Activated T-cell treated with anti-CD3 and anti-CD28 coated beads for 48 hours (primary cell): ENCODE data around the gene RPN2.
"Not testable (repeated sequence)": the region's sequence is repeated elsewhere in the genome, so short reads cannot be mapped to it uniquely, and the experiment has no call there.

Experiments
- DNase-seq: peaks from one replicate; pipeline ENCODE4 v3.0.0-alpha.2; 2020; ENCODE audit warnings: low read depth

The RPN2 gene

DNA sequence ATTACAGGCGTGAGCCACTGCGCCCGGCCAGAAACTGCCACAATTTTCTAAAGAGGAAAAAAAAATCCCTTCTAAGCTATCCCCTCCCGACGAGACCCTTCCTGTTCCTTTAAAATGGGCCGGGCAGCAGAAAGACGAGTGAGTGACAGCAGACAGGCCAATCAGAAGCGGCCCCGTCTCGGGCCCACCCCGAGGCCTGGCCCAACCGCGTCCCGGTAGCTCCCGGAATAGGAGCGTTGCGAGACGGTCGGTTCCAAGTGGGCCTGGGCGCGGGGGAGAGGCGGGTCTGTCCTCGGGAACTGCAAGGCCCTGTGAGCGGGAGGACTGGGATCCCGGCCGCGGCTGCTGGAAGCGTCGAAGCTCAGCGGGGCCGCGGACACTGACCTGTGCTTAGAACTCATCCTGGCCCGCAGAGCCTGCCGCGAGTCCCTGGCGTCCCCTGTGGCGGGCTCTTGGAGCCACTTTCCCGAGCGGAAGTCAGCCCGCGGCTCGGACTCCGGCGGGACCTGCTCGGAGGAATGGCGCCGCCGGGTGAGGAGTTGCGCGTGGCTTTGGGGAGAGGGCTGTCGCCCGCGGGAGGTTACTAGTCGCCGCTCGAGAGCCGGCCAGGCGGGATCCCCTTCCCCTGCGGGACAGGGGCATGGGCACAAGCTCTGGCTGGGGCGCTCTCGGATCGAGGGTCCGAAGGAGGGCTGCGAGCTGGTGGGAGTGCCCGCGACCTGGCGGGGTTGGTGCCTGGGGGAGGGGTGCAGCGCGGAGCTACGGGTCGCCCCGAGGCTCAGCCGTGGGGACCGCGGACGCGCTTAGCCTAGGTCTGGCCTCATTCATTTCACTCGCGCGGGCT is at the start of gene RPN2, which contains the start of gene MROH8:
Gene RPN2, plus strand, starts transcription at position 492 of the 844 bp plus-strand sequence. Its CDS starts 27 bp downstream, at position 519.
Gene MROH8, minus strand, starts transcription at position 710 of the 844 bp plus-strand sequence.
- peak; percentile 93 for DNase-seq

DNA sequence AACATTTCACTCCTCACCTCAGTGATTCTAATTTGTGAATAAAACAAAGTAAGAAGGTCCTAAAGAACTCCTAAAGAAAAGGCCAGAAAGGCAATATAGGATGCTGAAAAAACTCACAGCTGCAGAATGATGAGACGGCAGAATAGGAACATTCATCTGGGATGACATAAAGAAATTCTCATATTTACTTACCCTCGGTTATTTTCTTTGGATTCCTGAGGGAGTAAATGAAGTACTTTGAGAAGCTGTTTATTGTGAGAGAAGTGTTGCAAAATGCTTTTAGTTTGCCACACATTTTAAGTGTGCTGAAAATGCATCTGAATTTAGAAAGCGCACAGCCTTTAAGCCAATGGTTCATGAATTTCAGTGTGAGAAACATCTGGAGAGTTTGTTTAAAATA is 47.6 kb upstream of the RPN2 start:
- no peak for DNase-seq

DNA sequence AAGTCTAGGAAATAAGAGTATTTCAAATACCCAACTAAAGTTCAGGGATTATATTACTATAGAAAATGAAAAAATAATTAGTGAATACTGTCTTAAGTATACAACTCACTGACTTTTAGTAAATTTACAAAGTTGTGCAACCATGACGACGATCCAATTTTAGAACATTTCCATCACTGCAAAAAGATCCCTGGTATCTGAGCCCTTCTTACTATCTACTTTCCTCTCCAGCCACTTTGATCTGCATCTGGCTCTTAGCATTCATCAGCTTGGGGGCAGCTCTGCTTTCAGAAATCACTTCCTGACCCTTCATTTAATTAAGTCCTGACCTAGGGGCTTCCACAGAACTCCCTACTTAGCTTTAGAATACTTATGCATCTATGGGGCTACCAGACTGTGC is 45.2 kb upstream of the RPN2 start:
- no peak for DNase-seq

DNA sequence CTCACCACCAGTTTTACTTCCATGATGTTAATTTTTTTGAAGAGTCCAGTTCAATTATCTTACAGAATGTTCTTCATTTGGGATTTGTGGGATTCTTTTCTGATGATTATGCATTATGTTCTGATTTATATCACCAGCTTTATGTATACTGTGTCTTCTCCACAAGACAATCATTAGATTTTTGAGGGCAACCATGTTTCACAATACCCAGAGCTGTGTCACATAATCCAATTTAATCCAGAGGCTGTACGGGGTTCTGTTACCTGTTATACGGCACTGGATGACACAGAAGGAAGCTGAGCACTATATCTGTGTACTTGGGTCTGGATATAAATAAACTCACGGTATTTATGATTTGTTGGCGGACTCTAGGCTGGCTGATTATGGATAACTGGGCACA is 41.6 kb upstream of the RPN2 start:
- no peak for DNase-seq

DNA sequence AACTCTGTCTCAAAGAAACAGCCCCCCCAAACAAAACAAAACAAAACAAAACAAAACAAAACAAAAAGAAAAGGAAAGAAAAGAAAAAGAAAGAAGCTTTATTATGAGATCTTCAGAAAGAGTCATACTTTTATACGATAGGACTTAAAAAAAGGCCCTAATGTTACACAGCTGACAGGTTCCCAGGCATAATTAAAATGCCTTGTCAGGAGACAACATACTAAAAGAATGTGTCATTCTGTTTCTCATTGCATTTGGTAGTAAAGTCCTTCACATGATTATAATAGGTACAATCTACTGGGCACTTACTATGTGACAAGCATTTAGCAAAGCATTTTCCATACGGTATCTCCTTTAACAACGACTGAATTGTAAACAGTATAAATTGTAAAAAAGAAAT is 36.4 kb upstream of the RPN2 start:
- DNase-seq, result no peak

DNA sequence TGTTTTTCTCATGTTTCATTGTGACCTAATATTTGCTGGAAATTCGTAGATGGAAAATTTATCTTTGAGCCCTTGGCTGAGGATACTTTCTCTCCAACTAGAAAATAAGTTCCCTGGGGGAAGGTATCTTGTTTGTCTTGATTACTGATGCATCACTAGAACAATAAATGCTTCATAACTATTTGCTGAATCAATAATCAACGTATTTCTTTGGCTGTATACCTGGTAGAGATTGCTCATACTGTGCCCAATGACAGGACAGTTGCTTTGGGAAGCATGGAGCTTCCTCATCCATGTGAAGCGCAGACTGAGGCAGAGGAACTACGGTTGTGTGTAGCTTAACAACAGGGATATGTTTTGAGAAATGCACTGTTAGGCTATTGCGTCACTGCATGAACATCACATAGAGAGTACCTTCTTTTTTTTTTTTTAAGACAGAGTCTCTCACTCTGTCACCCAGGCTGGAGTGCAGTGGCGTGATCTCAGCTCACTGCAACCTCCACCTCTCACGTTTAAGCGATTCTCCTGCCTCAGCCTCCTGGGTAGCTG is 34.2 kb upstream of the RPN2 start:
- no peak for DNase-seq

DNA sequence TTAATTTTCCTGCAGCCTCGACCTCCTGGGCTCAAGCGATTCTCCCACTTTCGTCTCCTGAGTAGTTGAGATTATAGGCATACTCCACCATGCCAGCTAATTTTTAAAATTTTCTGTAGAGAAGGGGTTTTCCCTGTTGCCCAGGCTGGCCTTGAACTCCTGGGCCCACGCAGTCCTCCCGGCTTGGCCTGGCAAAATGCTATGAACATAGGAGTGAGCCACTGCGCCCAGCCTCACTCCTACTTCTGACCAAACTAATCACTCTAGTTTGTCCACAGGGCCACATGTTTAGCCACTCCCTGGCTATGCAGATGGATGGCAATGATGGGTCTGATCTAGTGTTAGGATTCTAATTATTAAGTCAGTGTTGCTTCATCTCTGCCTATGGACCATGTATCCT is 31.9 kb upstream of the RPN2 start:
- no peak for DNase-seq

DNA sequence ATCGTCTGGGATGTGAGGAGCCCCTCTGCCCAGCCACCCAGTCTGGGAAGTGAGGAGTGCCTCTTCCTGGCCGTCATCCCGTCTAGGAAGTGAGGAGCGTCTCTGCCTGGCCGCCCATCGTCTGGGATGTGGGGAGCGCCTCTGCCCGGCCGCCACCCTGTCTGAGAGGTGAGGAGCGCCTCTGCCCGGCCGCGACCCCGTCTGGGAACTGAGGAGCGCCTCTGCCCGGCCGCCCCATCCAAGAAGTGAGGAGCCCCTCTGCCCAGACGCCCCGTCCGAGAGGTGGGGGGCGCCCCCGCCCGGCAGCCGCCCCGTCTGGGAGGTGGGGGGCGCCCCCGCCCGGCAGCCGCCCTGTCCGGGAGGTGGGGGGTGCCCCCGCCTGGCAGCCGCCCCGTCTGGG is 28.3 kb upstream of the RPN2 start:
- DNase-seq, result not testable (repeated sequence)

DNA sequence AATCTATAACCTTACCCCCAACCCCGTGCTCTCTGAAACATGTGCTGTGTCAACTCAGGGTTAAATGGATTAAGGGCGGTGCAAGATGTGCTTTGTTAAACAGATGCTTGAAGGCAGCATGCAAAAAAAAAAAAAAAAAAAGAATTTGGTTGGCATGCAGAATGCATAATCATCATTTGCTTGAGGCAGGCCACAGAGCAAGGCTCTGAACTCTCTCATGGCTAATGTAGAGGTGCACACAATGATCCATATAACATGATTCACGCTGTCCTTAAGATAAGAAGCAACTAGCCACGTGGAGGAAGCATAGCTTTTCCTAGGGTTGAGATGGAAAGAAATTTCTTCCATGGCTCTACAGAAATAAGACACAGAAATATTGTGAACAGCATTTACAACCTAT is 27.6 kb upstream of the RPN2 start:
- DNase-seq, result no peak

DNA sequence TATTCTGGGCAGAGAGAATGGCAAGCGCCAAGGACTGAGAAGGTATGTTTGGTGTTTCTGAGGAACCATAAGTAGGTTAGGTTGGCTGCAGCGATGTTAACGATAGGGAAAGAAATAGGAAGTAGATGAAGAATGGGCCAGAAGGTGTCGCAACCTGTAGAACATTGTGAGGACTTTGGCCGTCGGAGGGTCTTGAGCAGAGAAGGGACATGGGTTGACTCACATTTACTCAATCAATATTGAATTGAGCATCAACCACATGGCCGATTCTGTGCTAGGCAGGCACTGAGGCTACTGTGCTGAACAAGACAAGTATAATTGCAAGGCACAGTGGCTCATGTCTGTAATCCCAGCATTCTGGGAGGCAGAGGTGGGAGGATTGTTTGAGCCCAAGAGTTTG is 26.8 kb upstream of the RPN2 start:
- no peak for DNase-seq

DNA sequence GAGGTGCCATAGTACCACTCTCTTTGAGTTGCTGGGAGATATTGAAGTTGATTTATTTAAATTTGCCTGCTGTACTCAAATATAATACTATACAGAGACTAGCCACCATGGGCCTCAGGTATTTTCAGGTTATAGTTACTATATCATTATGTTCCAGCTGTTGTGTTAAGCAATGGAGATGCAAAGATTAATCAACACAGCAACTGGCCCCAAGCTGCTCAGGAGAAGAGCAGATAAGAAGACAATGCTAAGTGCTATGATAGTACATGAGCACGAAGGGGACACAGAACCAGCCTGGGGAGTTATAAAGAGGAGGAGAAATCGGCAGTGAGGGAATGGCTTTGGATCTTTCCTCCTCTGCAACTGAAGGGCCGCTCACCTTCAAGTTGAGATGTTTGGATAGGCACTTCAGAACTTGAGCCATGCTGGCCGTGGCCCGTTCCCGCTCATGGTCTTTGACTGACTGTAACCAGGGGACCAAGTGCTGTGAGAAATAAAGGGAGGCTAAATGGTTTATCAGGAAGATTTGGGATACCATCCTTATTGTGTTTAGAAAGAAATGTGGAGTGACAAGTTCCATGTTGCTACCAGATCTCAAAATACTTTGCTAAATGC is 24.3 kb upstream of the RPN2 start:
- DNase-seq, result no peak

DNA sequence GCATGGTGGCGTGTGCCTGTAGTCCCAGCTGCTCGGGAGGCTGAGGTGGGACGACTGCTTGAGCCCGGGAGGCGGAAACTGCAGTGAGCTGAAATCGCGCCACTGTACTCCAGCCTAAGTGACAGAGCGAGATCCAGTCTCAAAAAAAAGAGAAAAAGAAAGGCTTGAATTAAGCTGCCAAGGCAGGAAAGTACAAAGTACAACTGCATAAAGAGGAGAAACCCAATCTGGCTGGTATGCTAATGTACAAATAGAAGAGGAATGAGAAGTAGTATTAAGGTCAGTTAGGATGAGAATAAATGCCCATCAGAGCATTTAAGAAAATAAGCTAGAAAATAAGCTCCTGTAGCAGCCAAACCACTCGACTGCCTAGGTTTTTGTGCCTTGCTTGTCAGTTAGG is 23.1 kb upstream of the RPN2 start:
- no peak for DNase-seq

DNA sequence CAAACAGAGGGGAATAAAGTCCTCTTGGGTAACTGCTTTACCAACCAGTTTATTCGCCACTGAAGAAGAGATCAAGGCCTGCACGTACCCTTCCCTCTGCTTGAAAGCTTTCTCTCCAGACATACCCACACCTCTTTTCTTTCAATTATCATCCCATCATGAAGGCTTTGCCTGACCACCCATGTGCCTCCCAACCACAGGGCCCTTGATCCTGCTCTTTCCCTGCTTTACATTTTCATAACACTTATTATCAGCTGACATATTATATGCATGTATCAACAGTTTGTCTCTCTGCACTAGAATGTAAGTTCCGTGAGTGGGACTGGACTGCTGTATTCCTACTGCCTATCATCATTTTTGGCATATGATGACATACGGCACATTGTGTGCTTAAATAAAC is 20.9 kb upstream of the RPN2 start:
- no peak for DNase-seq

DNA sequence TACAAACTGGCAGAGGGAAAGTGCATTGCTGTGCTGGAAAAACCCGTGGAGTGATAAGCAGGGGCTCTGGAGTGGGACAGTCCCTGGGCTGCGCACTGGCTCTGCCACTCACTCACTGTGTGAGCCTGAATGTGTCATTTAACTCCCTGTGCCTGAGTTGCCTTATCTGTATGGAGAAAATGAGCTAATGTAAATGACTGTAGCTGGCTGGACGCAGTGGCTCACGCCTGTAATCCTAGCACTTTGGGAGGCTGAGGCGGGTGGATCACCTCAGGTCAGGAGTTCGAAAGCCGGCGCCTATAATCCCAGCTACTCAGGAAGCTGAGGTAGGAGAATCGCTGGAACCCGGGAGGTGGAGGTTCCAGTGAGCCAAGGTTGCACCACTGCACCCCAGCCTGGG is 18.4 kb upstream of the RPN2 start:
- no peak for DNase-seq

DNA sequence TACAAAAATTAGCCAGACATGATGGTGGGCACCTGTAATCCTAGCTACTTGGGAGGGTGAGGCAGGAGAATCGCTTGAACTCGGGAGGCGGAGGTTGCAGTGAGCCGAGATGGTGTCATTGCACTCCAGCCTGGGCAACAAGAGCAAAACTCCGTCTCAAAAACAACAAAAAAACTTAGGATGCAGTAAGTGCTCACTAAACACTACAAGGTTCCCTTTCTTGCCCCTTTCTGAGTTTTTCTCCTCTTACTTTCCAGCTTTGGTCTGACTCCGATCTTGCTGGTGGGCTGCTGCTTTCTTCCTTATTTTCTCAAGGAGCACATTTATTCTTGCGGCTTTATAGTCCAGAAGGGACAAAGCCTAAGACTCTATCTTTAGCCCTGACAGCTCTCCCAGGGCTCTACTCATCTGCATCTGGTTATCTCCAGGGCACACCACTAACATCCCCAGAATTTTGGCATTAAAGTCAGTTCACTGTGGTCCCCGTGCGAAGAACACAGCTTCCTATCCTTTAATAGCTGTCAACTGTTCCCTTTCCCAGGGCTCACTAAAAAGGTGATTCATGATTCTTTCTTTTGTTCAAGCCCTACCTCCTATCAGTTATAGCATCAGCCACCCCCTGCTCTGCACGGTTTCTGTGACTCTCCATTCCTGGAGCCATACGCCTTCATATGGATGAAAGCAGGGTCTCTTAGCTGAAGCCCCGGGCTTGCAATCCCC is 17.1 kb upstream of the RPN2 start:
- no peak for DNase-seq

DNA sequence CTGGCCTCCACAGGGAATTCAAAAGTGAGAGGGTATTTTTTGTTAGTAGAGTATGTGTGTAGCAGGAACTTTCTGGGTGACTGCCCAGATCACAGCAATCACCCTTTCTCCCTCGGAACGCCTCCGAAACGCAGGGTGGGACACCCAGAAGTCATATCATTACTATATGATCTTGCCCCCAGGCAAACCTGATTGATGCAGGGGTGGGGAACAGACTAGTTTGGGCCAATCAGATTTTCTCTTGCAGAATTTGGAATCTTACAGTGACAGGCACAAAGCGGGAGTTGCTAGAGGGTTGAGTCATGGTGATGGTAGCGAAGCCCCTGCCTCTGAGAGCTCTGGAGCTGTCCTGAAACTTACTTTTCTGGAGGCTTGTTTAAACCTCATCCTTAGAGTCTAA is 16.5 kb upstream of the RPN2 start:
- DNase-seq, result no peak

DNA sequence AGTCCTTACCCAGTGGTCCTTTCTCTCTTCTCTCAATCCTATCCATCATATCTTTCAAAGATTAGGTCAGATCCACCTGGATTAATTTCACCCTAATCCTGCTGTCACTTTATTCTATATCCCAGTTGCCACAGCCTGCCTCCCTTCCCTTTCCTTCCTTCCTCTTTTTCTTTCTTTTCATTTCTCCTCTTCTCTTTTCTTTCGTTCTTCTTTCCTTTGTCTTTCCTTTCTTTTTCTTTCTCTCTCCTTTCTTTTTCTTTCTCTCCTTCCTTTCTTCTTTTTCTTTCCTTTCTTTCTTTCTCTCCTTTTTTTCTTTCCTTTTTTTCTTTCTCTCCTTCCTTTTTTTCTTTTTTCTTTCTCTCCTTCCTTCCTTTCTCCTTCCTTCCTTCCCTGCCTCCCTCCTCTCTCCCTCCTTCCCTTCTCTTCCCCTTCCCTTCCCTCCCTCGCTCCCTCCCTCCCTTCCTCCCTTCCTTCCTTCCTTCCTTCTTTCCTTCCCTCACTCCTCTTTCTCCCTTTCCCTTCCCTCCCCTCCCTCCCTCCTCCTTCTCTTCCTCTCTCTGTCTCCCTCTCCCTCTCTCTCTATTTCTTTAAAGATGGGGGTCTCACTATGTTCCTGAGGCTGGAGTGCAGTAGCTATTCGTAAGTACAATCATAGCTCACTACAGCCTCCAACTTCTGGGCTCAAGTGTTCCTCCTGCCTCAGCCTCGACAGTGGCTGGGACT is 15.1 kb upstream of the RPN2 start:
- no peak for DNase-seq

DNA sequence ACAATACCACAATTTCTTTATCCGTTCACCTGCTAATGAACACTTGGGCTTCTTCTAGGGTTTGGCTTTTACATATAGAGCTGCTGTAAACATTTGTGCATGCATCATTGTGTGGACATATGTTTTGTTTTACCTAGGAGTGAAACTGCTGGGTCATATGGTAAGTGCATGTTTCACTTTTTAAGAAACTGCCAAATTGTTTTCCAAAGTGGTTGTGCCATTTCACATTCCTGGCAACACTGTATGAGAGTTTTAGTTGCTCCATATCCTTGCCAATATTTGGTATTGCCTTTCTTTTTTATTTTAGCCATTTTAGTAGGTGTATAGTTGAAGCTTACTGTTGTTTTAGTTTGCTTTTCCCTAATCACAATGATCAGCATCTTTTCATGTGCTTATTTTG is 14.1 kb upstream of the RPN2 start:
- no peak for DNase-seq

DNA sequence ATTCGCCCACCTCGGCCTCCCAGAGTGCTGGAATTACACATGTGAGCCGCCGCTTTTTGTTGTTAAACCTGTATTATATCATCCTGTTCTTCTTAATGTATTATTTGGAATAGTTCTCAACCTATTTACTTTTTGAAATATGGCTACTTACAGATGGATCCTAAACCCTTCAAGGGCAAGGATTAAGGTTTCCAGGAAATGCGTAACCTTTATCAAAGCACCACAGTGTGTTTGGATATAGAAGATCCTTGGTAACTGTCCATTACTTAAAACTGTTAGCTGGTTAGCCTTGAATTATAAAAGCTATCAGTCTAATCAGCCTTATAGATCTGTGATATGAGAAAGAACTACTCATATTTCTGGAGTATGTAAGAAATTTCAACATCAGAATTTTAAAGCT is 12.3 kb upstream of the RPN2 start:
- DNase-seq, result no peak

DNA sequence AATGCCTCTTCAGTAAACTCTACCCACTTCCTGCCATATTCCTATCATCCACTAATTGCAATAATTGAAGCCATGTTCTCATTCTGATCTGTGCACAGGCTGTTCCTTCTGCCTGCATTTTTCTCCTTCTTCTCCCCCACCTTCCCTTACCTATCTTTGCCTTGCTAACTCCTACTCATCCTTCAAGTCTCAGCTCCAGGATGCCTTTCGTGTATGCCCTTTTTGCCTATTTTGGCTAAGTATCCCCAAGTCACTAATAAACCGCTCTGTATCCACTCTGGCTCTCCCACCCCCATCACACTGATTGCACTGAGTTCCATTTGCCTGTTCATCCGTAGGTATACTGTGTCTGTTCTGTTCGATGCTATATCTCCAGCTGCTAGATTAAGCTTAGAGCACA is 6.3 kb upstream of the RPN2 start:
- no peak for DNase-seq

DNA sequence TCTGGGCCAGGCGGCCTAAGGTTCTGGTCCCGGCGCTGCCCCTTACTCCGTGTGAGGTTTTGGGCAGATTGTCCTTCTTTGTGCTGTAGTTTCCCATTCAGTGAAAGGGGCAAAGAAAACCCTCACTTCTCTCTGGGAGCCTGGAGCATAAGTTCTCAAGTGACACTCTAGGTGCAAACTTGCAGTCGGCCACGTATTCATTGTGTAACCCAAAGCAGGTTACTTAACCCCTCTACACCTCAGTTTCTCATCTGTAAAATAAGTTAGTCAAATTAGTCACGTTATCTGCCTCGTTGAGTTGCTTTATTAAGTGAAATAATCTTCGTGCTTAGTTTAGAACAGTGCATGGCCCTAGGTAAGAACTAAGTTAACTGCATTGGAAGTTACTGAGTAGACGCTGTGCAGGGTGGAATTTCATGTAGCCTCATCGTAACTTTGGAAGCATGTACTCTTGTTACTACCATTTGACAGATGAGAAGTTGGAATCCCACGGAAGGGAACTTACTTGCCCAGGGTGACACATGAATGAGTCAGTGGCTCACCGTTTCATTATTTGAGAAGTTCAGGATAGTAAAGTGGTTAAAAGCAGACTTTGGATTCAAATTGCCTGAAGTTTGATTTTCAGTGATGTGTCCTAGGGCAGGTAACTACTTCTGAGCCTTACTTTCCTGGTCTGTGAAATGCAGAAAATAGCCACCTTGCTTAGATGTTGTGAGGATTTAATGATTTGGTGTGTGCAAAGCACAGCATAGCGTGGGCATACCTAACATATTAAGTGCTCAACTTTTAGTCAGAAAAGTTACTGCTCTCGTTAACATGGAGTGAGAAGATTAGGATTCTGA is 774 bp downstream of the RPN2 start:
- DNase-seq, result no peak
